Suppressor macrophage treated with lipopolysaccharide for 1 hour (primary cell): ENCODE measurements around the gene TMEM184C.

Experiments used
- DNase-seq, 3 donors: peaks; one replicate each; pipeline ENCODE4 v3.0.0-alpha.2; 2020 to 2022

Gene TMEM184C

DNA sequence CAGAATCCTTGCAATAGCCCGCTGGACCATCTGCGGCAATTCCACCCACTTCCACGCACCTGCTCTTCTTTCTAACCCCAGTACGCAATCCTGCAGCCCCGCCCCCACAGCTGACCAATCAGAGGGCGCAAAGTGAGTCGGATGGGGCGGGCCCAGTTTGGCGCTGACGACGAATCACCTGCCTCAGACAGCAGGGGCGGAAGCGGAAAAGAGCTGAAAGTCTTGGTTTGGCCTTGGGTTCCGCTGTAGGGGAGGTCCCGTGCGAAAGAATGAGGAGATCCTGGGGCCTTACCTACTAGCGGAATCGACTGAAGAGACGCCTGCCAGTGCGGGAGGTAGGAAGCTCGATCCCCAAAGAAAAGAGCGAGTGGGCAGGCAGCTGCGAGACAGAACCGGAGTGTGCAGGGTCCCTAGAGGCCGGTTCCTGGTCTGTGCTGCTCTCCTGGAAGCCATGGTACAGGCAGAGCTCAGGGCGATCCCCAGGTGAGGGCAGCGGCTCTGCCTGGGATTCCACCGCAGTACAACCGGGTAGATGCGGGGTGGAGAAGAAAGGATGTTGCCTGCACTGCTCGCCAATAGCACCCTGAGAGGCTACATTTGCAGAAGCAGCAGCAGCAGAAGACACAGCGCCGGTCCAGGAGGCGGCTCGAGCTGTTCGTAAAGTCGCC is at the start of gene TMEM184C:
TMEM184C (plus strand) TSS at position 225 of the 668 bp plus-strand sequence. CDS start 560 bp downstream, outside the sequence.
- peak; percentile 95 to 98 (median 98) for DNase-seq

DNA sequence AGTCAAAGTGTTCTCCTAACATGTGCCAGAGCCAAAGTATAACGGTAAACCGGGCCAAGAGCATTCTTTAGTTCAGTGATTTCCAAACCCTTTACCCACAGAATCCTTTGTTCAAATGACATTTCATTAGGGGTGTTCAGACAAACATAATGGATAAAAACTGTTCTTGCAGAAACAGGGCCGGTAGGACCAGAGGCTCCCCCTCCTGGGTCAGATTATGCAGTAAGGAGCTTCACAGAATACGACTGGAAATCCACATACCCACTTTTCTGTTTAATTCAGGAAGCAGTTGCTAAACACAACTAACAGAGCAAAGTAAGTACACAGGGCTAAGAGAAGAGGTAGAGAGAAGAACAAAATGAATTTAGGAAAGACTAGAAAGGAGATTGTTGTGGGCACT is 46.6 kb upstream of the TMEM184C start:
- no peak for DNase-seq

DNA sequence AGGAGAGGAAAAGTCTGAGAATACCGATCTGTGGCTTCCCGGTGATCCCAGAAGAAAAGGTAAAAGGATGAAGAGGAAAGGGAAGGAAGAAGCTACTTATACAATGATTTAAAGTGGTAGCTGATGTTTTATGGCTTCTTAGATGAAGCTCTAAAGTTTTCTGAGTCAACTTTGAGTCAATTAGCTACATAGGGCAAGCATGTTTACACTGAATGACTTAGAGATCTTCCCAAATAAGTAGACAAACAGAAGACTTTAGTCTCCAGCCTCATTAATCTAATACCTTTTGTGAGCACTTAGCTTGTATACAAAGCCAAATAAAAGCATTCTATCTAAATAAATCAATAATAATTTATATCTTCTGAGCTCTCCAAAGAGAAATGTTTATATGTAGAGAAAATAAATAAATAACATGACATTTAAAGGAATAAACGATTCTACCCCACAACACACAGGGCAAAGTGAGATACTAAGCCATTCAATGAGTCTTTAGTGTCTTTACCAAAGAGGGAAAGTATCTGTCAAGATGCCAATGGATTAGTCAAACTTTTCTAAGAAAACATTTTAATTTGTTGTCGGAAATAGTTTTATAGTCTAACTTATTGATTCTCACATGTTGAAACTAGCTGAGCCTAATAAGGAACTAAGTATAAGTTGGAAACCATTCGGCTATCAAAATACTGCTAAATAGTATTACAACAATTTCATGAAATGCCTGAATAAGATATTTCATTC is 46.0 kb upstream of the TMEM184C start:
- DNase-seq, result no peak

GRCh38 chr4:147576084-147576483 is 41.1 kb upstream of the TMEM184C start:
- DNase-seq, result no peak

DNA sequence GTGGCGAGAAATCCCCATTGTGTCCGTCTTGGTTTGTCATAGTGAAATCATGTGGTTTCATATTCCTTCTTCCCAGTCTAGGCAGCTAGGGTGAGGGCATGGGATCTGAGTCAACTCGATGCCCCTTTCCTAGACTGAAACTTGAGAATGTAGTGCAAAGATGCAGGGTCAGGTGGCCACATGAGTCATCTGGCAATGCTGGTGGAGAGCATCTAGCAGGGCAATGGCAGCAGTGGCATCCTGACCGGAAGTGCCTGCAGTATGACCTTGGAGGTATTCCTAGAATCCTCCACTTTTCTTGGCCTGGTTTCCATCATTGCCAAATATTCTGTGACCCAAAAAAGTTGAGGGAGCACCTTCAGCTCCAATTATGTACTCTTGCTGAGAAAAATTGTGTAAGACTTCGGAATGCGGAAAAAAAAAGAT is 39.1 kb upstream of the TMEM184C start:
- peak; percentile 14 to 50 (median 31) for DNase-seq

DNA sequence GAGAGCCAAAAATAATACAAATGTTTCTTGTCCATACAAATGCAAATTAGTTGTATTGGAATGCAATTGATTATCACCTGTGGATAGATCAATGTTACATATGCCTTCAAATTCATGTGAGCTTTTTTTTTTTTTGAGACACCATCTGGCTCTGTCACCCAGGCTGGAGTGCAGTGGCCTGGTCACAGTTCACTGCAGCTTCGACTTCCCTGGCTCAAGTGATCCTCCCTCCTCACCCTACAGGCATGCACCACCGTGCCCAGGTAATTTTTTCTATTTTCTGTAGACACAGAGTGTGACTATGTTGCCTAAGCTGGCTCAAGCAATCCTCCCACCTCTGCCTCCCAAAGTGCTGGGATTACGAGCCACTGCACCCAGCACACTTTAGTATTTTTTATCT is 38.6 kb upstream of the TMEM184C start:
- no peak for DNase-seq

- peak; percentile 18 to 22 (median 21) for DNase-seq
Observed at GRCh38 chr4:147580396-147580795, 36.8 kb upstream of the TMEM184C start.

DNA sequence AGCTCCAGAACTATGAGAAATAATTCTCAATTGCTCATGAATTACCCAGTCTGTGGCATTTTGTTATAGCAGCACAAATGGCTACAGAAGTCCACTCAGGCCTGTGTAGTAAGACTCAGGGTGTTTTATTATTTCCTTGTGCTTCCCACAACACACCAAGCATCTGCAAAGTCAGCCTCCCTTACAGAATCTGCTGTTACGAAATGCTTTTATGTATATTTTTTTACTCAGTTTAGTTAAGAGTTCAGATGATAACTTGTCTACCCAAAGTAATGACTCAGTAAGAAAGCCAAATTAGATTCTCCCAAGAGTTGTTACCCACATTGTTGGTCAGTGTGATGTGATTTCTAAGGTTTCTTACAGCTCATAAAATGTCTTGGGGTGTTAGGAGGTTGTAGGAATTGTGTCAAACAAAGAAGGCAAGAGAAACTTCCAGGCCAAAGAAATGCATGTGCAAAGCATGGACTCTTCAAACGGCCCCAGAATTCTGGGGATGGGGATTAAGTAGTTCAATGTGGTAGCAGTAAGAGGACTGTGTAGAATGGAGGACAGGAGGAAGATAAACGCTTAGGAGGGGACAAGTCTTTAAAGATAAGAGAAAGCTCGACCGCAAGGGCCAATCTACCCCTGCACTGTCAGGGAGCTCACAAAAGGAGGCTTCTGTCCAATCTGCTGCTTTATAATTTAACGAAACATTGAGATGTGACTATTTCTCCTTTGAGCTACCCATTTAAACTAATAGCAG is 35.4 kb upstream of the TMEM184C start:
- no peak for DNase-seq

- no peak for DNase-seq
Observed at GRCh38 chr4:147582386-147583060, 34.7 kb upstream of the TMEM184C start.

DNA sequence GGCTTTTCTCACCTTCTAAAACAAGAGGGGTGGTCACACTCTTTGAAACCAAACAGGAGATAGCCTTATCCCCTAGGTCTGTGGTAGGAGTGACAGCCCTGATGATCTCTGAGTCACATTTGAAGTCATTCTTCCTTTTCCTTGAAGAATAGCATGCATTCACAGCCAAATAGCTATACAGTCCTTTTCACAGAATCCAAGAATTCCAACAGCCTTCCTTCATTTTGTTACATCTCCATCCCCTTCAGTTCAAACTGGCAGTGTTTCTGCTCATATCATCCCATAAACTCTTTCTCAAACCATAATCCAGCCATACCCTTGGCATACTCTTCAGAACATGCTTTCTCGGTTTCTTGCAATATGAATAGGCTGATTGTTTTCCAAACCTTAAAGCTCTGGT is 33.3 kb upstream of the TMEM184C start:
- no peak for DNase-seq

DNA sequence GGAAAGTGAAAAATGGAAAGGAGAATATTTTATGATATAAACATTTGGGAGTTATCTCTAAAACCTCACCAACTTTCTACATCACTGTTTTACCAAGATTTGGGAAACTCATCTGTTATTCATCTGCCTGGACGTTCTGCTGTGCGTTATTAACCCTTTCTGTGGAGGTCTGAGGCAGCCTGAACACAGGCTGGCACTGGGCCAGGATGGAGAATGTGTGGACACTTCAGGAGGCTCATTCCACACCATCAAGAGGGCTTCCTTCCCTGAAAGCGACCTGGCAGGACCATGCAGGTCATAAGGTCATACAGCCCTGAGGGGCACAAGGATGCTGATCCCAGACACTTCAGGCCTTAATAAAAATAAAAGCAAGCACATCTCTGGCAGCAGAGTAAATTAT is 31.2 kb upstream of the TMEM184C start:
- DNase-seq, result no peak

DNA sequence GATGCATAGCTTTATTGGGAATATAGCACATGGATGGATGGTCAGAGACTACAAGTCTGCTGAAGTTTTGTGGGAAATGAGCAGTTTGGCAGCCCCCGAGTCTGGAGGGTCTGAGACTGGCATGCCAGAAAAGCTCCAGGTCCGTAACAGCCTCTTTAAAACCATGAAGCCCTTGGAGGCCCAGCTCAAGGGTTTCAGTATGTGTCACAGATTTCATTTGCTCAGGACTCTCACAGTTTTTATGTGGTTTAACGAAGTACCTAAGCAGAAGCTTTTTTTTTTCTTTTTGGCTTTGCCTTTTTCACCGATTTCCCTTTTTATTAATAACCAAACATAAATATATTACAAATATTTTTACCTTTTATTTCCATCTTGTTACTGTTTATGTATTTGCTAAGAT is 30.6 kb upstream of the TMEM184C start:
- no peak for DNase-seq

GRCh38 chr4:147587041-147587440 is 30.2 kb upstream of the TMEM184C start:
- no peak for DNase-seq

DNA sequence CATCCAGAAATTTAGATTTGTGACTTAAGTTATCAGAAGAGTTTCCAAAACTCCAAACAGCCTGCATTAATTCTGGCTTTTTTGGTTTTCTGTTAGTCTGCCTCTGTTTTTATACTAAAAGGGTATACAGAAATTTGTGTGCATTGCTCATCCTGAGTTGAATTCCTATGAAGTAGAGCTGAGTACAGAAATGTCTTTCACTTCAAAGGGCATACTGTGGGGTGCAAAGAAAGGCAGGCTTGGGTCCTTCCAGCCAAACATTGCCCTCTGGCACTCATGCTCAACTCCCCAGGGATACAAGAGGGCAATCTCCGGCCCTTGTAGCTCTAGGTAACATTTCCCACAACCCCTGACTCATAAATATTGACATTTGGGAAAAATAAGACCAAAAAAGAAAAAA is 27.6 kb upstream of the TMEM184C start:
- no peak for DNase-seq

- peak; percentile 54 to 69 (median 58) for DNase-seq
Observed at GRCh38 chr4:147590249-147590920, 26.8 kb upstream of the TMEM184C start.

GRCh38 chr4:147591106-147591505 is 26.1 kb upstream of the TMEM184C start:
- DNase-seq, result no peak

DNA sequence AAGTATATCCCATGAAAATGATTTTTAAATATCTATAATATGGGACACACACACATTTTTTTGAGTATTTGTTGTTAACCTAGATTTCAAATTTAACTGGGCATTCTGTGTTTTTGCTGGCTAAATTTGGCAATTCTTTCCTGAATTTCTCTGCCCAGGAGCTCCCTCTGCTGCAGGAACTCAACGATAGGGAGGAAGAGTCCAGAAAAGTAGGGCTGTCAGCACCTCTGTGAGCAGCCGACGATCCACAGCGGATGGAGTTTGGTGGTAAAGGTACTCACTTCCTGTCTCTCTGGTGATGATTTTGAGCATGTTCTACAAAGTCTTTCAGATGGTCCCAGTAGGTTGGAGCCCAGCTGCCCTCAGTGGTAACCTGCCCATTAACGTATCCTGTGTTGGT is 23.1 kb upstream of the TMEM184C start:
- no peak for DNase-seq

DNA sequence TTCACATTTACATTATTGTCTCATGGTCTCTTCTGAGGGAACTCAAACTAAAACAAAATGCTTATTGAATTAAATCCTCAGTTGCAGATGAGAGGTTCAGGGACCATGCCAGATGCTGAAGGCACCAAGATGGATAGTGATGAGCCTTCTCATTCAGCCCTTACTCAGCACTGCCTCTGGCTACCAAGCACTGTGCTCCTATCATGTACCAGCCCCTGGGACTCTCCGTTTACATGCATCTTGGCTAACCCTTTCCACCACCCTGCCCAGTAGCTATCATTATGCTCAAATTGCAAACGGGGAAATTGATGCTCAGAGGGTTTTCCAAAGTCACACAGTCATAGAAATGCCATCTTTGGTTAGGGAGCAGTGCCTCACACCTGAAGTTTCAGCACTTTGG is 22.6 kb upstream of the TMEM184C start:
- no peak for DNase-seq

DNA sequence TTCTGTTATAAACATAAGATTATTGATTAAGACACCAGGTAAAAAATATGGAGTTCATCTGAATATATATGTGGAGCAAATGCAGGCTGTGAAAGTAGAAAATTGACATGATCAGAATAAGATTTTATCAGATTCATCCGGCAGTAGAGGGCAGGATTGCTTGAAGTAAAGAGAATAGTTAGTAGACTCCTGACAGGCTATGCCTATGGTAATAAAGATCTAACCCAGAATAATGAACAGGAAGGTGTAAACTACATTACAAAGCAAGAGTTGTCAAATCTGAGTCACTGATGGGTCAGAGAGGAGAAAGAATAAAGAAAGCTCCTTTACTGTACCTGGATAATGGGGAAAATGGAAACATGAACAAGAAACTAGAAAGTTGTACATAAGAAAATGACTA is 20.8 kb upstream of the TMEM184C start:
- no peak for DNase-seq

GRCh38 chr4:147596981-147597380 is 20.2 kb upstream of the TMEM184C start:
- DNase-seq, result no peak

GRCh38 chr4:147597561-147597960 is 19.6 kb upstream of the TMEM184C start:
- DNase-seq, result no peak

DNA sequence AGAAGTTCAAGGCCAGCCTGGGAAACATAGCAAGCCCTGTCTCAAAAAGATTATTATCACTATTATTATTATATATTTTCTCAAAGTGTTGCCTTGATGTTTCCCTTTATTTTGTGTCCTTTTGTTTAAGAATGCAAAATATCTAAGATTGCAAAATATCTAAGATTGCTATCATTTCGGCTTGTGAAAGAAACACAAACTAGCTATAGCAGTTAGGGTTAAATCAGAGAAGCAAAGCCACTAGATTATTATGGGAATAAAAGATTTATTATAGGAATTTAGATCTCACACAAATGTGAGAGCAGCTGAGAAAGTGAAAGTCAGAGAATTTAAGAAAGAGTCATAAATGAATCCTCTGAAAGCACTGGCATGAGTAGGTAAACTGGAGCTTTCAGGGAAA is 18.0 kb upstream of the TMEM184C start:
- no peak for DNase-seq

DNA sequence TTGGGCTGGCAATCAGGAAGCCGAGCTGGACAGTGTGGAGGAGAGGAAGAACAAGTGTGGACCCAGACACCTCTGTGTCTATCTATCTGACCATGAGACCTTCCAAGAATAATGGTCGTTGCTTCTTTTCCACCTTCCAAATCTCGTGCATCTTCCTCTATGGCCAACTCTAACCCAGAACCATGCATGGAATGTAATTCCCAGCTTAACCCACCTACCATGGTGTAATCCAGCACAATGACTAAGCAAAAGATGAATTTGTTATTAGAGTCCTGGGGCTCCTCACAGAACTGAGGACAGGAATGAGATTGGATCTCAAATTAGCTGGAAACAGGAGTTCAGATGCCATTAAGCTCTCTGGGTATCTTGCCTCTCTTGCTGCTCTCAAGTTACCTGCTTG is 17.4 kb upstream of the TMEM184C start:
- no peak for DNase-seq
